Skeletal muscle tissue (tissue), 4 donors: ENCODE data around the gene FAM13B. TPM values are rescaled to one million over a fixed set of nuclear protein-coding genes. Genes with fewer than 3 reads are reported as not detected.
"Not testable (repeated sequence)": the region's sequence is repeated elsewhere in the genome, so short reads cannot be mapped to it uniquely, and the experiment has no call there.

Source experiments
- H3K27ac ChIP-seq: one replicate; pipeline ENCODE4 v1.7.0; 2013; ENCODE audit warnings: mild to moderate bottlenecking, low read depth, low read length, inconsistent platforms
- H3K27me3 ChIP-seq, 3 donors: one replicate each; pipeline ENCODE4 v1.7.0; 2013; ENCODE audit warnings: low read length in 3 of 3; ENCODE audit not compliant: control insufficient read depth in 3 of 3, insufficient read depth in 3 of 3
- H3K36me3 ChIP-seq, 3 donors: one replicate each; pipeline ENCODE4 v1.7.0; 2013; ENCODE audit warnings: low read length in 3 of 3; ENCODE audit not compliant: control insufficient read depth in 3 of 3, insufficient read depth in 3 of 3
- H3K4me1 ChIP-seq, 3 donors: one replicate each; pipeline ENCODE4 v1.7.0; 2013; ENCODE audit warnings: low read length in 3 of 3, mild to moderate bottlenecking in 3 of 3; ENCODE audit not compliant: control insufficient read depth in 3 of 3, insufficient read depth in 3 of 3
- H3K4me3 ChIP-seq, 3 donors: one replicate each; pipeline ENCODE4 v1.7.0; 2013; ENCODE audit warnings: low read length in 3 of 3
- H3K9ac ChIP-seq, 3 donors: one replicate each; pipeline ENCODE4 v1.7.0; 2013; ENCODE audit warnings: low read length in 3 of 3, mild to moderate bottlenecking in 3 of 3, moderate library complexity in 2 of 3, low read depth in 1 of 3
- H3K9me3 ChIP-seq, 3 donors: one replicate each; pipeline ENCODE4 v1.7.0; 2013; ENCODE audit warnings: low read length in 3 of 3; ENCODE audit not compliant: control insufficient read depth in 3 of 3
- total RNA-seq: library from RNA; depleted of rRNA; stranded (reverse); fragments of >200 nt; gene quantifications from one replicate; pipeline ENCODE4 v1.2.3, GENCODE V29; 2014
- donor health status: Osteomylitis.

Gene FAM13B
- total RNA-seq, 1 donor from 2014 or later = 43.8 TPM

GRCh38 chr5:137945825-137946224, 87.1 kb downstream of the FAM13B start:
- H3K36me3 ChIP-seq = peaks cover 29 to 55% (median 53%) of the 10 kb centered on the region in 3 donors
- H3K27ac ChIP-seq = no peak overlapping the region
- H3K4me1 ChIP-seq = no peaks in the 10 kb centered on the region
- no peaks in the 10 kb centered on the region for H3K27me3 ChIP-seq
- H3K9ac ChIP-seq = no peak overlapping the region
- H3K4me3 ChIP-seq = no peak overlapping the region
- H3K9me3 ChIP-seq = no peaks in the 10 kb centered on the region

- not testable (repeated sequence) for H3K27ac ChIP-seq, H3K9ac ChIP-seq, H3K4me3 ChIP-seq, H3K27me3 ChIP-seq, H3K9me3 ChIP-seq, H3K4me1 ChIP-seq
- peaks cover 37 to 60% (median 58%) of the 10 kb centered on the region in 3 donors for H3K36me3 ChIP-seq
Measured at GRCh38 chr5:137944280-137944679, 88.6 kb downstream of the FAM13B start.

GRCh38 chr5:137939331-137939730, 93.5 kb downstream of the FAM13B start:
- Histone ChIP-seq H3K27ac (no peak overlapping the region), H3K4me1 (no peaks in the 10 kb centered on the region), H3K4me3 (no peak overlapping the region), H3K36me3 (peaks cover 29 to 48% (median 42%) of the 10 kb centered on the region in 3 donors), H3K27me3 (no peaks in the 10 kb centered on the region), H3K9ac (no peak overlapping the region), H3K9me3 (no peaks in the 10 kb centered on the region)

GRCh38 chr5:137938751-137939143, 94.1 kb downstream of the FAM13B start:
- H3K4me1 ChIP-seq = peaks cover 0 to 2% (median 0%) of the 10 kb centered on the region in 3 donors
- no peaks in the 10 kb centered on the region for H3K9me3 ChIP-seq
- peaks cover 29 to 42% (median 42%) of the 10 kb centered on the region in 3 donors for H3K36me3 ChIP-seq
- no peak overlapping the region for H3K4me3 ChIP-seq
- H3K27ac ChIP-seq = no peak overlapping the region
- H3K9ac ChIP-seq = no peak overlapping the region
- H3K27me3 ChIP-seq = no peaks in the 10 kb centered on the region

GRCh38 chr5:137937994-137938750, 94.7 kb downstream of the FAM13B start:
- H3K27me3 ChIP-seq = no peaks in the 10 kb centered on the region
- no peak overlapping the region for H3K27ac ChIP-seq
- no peaks in the 10 kb centered on the region for H3K9me3 ChIP-seq
- H3K9ac ChIP-seq = no peak overlapping the region
- H3K4me1 ChIP-seq = peaks cover 0 to 7% (median 2%) of the 10 kb centered on the region in 3 donors
- peaks cover 29 to 42% (median 42%) of the 10 kb centered on the region in 3 donors for H3K36me3 ChIP-seq
- no peak overlapping the region for H3K4me3 ChIP-seq

- H3K27ac ChIP-seq = no peak overlapping the region
- H3K4me1 ChIP-seq = peaks cover 0 to 7% (median 2%) of the 10 kb centered on the region in 3 donors
- no peaks in the 10 kb centered on the region for H3K9me3 ChIP-seq
- H3K4me3 ChIP-seq = no peak overlapping the region
- no peaks in the 10 kb centered on the region for H3K27me3 ChIP-seq
- peaks cover 17 to 30% (median 28%) of the 10 kb centered on the region in 3 donors for H3K36me3 ChIP-seq
- H3K9ac ChIP-seq = no peak overlapping the region
Measured at GRCh38 chr5:137935694-137936093, 97.2 kb downstream of the FAM13B start.

- no peaks in the 10 kb centered on the region for H3K27me3 ChIP-seq
- no peak overlapping the region for H3K27ac ChIP-seq
Measured at GRCh38 chr5:137935190-137935589, 97.7 kb downstream of the FAM13B start.

GRCh38 chr5:137933491-137933911, 99.4 kb downstream of the FAM13B start:
- Histone ChIP-seq H3K27me3 (no peaks in the 10 kb centered on the region), H3K27ac (no peak overlapping the region), H3K9me3 (no peaks in the 10 kb centered on the region), H3K36me3 (peaks cover under 1 to 8% (median 8%) of the 10 kb centered on the region in 3 donors), H3K4me3 (no peak overlapping the region), H3K9ac (no peak overlapping the region), H3K4me1 (peaks cover 0 to 7% (median 2%) of the 10 kb centered on the region in 3 donors)

More at GRCh38 chr5:137935190-137935589, 97.7 kb downstream of the FAM13B start:
- no peak overlapping the region for H3K4me3 ChIP-seq
- H3K4me1 ChIP-seq = peaks cover 0 to 7% (median 2%) of the 10 kb centered on the region in 3 donors
- no peak overlapping the region for H3K9ac ChIP-seq
- peaks cover 15 to 25% (median 25%) of the 10 kb centered on the region in 3 donors for H3K36me3 ChIP-seq
- H3K9me3 ChIP-seq = no peaks in the 10 kb centered on the region

- Histone ChIP-seq H3K9ac (no peak overlapping the region), H3K36me3 (peaks cover 0 to 7% (median 5%) of the 10 kb centered on the region in 3 donors), H3K4me1 (peaks cover 0 to 7% (median 2%) of the 10 kb centered on the region in 3 donors), H3K9me3 (no peaks in the 10 kb centered on the region), H3K27ac (no peak overlapping the region), H3K4me3 (no peak overlapping the region), H3K27me3 (no peaks in the 10 kb centered on the region)
Measured at GRCh38 chr5:137932800-137933199, 100.1 kb downstream of the FAM13B start.

- H3K27ac ChIP-seq = no peak overlapping the region
- H3K9ac ChIP-seq = no peak overlapping the region
- H3K27me3 ChIP-seq = no peaks in the 10 kb centered on the region
- H3K4me3 ChIP-seq = no peak overlapping the region
- no peaks in the 10 kb centered on the region for H3K4me1 ChIP-seq
- H3K9me3 ChIP-seq = no peaks in the 10 kb centered on the region
- no peaks in the 10 kb centered on the region for H3K36me3 ChIP-seq
Measured at GRCh38 chr5:137923856-137924255, 109.0 kb downstream of the FAM13B start.
